Uterus (tissue), 2 donors: ENCODE results near the gene MMP27.

ENCODE experiments used
- CTCF ChIP-seq, 4 experiments: fragments of 200-600 bp in 2 of 4; fragments of 450-650 bp in 2 of 4; sonication (generic) in 2 of 4; IDR thresholded peaks; one replicate each; pipeline ENCODE4 v1.5.1; 2016 to 2019; ENCODE audit warnings: antibody characterized with exemption in 4 of 4, mild to moderate bottlenecking in 2 of 4, moderate library complexity in 1 of 4
- POLR2A ChIP-seq, 2 donors: fragments of 450-650 bp; IDR thresholded peaks; one replicate each; pipeline ENCODE4 v1.6.1; 2016; ENCODE audit warnings: antibody characterized with exemption in 2 of 2, mild to moderate bottlenecking in 1 of 2, moderate library complexity in 1 of 2

DNA sequence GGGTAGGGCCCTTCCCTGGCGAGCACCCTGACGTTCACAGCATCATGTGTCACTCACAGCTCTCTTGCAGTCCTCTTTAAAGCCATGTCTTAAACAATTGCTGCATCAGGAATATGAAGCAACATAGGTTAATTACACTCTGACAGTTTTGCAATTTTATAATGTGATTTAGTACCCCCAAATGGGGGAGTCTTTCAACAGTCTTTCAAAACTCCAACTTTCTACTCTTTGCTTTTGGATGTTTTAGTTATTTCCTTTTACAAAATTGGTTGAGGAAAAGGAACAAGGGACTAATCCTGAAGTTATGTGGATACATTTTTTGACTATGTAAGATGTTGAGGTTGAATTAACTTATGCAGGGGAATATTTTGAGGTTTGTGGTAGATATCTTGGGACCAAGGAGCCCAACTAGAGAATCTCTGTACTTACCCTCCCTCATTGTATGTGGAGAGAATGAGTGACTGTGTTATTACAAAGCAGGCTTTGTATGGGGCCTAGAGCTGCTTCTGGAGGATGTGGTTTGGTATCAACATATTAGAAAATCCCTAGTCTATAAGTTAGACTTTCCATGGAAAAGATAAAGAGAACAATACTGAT is 19.4 kb upstream of the MMP27 start, which contains the start of gene MMP8:
- no peak for TF ChIP-seq CTCF (IDR thresholded peaks at IDR 0.05)
- TF ChIP-seq POLR2A (IDR thresholded peaks at IDR 0.05): no peak
